HG02798 (cell line): ENCODE results near the gene LYVE1.

ENCODE experiments used
- ATAC-seq: cut with Tn5 transposase; IDR thresholded peaks from one replicate; pipeline ENCODE4 v1.9.1; 2021; ENCODE audit warnings: mild to moderate bottlenecking; ENCODE audit not compliant: unreplicated experiment, poor library complexity

LYVE1 gene

DNA sequence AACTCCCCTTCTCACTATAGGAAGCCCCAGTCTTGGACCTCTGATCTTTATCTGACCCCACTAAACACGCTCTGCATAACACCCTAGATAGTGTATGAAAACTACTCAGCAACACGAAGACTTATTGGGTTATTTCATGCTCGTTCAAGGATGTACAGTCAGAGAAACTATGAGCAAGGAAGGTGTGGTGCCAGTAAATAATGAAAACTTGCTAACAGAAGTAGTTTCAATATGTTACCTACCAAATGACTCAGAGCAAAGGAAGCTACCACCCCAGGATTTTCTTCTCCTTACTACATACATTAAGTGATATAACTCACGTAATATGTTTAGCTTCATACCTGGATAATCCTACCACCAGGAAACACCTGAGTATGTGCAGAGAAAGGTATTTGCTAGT is 25.9 kb upstream of the LYVE1 start:
- no peak for ATAC-seq

DNA sequence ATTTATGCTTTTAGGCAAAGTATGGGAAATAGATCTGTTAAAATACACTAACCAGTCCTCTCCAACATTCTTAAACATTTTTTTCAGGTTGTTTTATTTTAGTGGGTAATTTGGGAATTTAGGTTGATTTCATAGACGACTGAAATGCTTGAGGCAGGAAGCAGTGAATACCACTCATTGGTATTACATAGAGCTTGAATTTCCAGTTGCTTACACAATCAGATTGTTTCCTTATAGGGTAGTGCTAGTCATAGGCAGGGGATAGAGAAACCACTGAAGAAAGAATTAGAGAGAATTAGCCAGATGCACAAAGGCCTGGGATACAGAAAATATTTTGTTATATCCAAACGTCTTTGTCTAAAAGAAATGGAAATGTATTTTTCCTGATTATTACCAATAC is 23.9 kb upstream of the LYVE1 start:
- no peak for ATAC-seq

DNA sequence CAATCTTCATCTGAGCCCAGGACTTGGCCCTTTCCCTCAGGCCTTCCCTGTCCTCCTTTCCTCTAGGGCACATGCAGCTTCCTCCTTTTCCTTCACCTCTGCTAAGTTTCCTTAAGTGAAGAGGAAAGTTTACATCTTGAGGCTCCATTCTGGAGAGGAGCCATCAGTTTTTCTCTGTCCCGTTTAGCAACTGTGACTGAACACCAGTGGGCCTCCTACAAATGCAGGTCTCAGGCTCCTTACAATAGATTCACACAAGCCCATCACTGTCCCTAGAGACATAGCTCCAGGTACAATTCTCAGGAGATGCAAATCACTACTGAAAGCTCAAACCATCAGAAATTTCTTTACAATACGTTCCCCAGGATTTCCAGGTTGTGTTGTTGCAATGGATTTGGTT is 23.3 kb upstream of the LYVE1 start:
- no peak for ATAC-seq

DNA sequence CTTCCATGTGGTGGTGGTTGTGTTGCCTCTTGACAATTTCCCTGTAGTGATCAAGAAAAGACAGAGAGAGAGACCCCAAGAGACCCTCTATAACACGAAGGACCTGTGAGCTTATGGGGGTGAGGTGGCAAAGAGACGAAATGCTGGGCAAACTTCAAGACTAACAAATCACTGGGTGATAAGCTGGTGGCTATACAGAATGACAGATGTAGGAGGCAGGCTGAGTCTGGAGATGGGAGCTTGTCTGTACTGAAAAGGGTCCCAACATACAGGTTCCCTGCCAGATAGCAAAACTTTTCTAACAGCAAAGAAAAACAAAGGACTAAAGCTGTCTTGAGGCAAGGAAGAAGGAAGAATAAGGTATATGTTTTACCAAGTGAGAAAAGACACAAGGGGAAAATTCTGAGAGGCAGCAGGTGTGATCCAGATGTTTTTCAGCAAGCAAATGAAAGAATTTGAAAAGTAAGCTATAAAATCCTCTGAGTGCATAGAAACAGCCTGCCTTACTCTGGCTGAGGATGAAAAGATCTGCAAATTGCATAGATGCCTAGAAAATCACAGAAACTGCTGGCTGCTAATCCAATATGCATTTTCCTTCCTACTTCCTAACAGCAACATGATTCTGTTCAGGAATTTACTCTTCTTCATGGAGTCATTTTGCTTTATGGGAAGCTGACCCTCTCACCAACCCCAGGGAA is 21.9 kb upstream of the LYVE1 start:
- ATAC-seq, result no peak

DNA sequence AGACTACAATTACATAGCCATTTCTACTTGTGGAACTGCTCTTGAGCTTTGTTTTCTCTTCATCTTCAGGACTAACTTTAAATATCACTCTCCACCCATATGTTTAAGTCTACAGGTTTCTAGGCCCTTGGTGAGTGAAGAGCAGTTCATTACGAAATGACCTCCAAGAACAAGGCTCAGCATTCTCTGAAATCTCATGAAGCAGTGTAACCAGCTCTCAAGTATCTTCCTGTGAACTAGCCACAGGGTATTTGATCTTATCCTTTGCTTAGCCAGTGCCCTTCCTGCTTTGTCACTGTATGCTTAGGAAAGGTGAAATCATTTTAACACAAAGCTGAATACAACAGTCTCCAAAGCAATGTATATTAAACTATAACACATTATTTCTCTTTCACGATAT is 20.4 kb upstream of the LYVE1 start:
- no peak for ATAC-seq

DNA sequence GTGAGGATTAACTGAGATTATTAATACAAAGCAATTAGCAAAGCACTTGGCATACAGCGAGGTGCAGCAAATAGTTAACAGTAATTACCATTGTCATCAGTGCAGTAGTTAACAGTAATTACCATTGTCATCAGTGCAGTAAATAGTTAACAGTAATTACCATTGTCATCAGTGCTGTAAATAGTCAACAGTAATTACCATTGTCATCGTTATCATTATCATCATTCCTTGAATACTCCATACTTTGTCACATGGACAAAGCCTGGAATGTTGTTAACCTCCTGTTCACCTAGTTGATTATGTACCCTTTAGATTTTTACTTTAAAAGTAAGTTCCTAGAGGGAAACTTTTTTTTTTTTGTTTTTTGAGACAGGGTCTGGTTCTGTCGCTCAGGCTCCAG is 19.5 kb upstream of the LYVE1 start:
- ATAC-seq, result no peak

DNA sequence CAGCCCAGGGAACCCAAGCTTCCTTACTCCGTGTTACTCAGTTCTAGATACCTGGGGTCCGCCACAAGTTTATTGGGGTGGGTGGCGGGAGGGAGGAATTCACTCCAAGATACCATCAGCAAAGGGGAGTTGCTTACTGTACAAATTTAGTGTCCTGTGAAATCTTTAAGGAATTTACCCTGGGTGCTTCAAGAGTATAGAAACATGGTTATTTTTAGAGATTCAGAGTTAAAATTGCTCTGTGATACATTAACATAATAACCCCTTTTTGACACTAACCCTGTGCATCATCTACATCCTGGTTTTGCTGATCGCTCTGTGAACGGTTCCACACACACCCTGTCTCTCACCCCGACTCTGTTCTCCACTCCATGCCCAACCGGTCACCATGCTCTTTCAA is 18.9 kb upstream of the LYVE1 start:
- ATAC-seq, result no peak

DNA sequence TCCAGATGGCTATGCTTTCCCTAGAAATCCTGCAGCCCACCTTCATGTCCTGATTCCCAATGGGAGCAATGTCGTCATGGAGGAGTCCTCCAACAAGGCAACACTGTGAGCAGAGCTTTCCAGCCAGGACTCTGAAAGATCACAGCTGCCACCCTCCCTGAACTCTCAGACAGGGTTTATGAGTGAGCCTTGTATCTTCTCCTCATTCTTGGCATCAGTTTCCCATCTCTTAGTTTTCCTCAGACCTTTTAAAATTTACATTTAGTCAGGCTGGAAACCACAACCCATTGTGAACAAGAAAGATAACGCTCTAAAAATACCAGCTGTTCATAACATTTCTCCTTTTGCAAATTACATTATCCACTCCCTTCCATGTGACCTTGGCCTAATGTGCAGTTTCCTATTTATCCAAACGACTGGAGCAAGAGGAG is 15.6 kb upstream of the LYVE1 start:
- no peak for ATAC-seq

DNA sequence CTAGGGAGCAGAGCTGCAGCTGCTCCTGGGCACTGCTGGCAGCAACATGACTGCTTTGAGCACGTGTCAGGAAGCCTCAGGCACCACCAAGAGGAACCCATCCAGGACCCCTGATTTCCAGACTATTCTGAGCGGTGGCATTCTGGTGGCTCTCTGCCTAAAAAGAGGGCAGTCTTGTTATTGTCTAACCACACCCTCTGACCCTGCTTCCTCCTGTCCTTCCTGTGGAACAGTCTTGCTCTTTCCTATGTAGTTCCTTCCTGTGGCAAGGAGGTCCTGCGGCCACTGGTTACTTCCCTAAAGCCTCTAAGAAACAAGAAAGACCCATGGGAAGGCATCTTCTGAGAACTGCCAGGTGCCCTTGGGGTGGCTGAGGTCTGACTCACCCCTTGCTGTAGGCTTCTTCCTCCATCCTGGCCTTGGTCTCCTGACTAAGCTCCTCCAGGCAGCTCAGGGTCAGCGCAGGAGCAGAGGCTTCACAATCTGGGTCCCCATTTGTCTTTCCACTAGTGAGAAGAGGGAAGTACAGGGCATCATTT is 13.1 kb upstream of the LYVE1 start:
- no peak for ATAC-seq

DNA sequence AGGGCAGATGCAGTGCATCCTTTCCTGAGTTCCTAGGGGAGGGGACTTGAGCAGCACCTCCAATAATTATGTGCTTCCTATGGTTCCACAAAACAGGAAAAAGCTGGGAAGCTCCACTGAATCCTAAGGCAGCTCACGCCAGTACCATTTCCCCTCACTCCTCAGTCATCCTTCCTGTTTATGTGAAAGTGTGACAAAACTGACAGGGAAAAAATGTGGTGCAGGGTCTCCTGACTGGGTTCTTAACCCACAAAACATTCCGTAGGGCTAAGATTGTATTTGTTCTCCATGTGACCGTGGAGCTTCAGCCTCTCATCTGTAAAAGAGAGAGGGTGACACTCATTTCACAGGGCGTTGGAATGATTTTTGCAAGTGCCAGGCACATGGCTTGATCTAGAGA is 12.2 kb upstream of the LYVE1 start:
- no peak for ATAC-seq

DNA sequence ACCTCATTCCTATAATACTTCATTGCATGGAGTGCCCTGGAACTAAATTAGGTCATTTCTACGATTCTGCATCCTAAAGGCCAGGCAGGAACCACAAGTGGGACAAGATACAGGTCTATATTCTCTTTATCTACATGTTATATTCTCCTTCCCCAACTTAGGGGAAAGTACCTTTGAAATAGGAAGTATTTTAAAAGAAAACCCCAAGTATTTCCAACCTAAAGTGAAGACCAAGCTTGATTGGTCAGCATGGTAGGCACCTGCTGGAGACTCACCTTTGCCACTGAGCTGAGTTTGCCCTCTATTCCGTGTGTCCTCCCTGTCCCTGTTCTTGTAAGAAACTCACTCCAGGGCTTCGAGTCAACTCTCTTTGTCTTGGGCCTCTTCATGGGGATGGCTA is 11.2 kb upstream of the LYVE1 start:
- no peak for ATAC-seq

DNA sequence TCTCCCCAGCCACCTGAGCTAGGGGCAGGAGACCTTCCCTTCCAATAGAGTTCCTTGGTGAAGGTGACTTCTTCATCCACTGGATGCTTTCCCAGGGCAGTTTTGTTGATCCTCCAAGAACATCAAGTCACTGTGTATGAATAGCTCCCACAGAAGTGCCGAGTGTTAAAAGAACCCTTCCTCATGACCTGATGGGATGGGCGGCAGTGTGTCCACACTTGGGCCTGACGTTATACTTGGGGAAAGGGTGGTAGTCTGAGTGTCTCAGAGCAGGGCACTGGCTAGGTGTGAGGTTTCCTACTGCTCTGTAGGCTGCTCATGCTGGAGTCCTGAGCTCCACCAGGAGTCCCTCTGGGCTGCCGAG is 7.6 kb upstream of the LYVE1 start:
- ATAC-seq, result no peak

DNA sequence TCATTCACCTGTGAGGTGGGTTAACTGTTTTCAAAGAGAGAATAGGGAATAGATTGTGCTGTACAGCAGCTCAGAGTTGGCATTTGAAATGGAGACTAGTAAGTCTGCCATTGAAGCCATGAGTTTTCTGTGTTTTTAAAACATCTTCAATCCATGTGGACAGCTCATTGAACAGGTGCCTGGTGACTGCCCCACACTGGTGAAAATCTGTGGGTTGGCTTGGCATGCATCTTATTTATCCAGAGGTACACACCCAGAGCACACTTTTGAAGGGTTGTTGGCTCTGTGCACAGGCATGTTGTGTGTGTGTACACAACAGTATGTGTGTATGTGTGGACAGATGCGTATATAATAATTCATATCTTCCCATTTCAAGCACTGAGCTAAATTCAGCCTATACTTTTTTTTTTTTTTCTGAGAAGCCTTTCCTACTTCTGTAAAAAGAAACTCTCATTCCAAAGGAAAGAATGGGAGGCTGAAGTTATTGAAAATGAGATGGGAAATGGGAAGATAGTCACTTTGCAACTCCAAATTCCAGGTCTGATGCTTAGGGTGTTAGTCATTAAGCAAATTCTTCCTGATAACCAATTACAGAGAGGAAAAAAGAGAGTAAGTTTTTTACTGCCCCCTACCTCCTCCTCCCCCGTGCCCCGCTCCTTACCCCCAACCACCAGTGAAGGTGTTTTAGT is 7.0 kb upstream of the LYVE1 start:
- no peak for ATAC-seq

DNA sequence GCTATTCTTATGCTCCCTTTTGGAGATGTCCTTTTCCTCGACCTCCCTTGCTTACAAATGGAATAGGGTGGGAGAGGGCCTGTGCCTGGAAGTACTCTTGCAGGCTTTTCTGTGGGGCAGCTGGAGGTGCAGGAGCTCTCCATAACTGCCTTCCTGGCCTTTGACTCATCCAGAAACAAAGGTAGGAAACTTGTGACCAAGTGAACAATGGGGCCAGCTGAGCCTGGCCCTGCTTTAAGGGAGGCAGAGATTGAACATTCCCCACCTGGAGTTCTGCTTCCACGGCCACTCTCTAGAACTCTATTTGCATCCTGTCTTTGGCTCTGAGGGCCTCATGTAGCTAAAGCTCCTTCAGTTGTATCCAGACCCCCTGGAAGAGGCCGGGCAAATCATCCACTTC is 5.1 kb upstream of the LYVE1 start:
- no peak for ATAC-seq

DNA sequence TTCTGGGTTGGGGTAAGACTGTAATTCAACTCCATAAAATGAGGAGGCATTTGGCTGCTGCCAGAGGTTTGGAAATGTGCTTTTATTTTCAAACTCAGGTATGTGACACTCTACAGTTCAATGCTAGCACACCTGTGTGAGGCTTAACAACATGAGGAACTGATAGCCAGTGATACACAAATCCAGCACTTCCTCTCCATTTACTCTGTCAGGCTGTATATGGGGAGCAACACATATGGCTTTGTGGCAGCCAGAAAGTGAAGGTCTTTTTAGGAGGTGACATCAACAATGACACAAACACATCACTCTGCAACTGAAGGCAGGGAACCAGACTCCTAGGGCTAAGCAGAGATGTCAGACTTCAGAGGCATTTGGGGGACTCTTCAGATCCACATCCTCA is 4.6 kb upstream of the LYVE1 start:
- ATAC-seq, result no peak

DNA sequence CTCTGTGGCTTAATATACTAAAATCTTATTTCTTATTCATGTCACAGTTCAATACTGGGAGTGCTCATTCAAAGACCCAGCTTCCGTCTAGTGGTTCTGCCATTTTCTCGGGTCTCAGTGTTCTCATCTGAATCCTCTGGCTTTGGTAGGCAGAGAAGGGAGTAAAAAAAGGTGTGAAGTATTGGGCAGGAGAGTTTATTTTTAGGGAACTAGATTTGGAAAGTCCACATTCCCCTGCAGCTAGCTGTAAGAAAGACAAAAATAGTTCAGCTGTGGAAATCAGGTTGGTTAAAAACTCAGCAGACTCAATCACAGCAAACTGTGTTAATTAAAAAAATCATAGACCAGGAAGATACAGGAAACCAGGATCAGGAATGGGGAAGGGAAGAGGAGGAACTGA is 4.1 kb upstream of the LYVE1 start:
- no peak for ATAC-seq

DNA sequence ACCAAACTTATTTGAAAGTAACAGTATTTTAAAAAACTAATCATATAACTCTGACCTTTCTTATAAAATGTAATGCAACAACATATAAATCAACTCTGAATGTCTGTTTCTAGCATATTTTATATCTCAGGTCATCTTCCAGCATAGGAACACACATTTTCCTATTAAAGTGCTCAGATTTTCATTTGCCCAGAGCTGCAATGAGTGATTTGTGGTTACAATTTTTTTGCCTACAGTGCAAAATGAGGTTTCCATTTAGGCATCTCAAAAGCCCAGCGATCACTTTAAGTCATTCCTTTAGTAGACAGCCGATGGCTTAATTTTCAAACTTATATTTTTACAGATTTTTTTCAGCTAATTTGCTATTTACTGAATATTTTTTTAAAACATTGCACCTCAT is 1.0 kb downstream of the LYVE1 start:
- ATAC-seq, result no peak

DNA sequence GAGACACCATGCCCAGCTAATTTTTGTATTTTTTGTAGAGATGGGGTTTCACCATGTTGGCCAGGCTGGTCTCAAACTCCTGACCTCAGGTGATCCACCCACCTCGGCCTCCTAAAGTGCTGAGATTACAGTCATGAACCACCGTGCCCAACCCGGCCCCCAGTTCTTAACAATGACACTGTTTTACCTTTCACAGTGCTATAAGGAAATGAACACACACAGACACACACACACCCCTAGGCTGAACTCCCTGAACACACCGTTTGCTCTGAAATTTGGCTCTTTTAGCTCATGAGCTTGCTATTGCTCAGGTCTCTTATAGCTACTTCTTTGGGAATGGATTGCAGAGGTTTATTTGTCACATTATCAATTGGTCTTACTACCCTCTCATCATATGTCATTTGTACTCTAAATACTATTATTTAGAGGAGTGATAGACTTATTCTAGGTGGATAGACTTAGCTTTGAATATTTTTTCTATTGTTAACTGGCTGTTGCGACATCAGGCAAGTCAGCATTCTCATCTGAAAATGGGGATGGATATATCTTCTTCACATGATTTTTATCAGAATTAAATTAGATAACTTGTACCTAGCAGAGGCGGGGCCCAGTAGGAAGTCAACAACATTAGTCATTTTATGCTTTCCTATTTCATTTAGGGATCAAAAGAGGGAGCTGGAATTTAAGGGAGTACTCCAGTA is 2.1 kb downstream of the LYVE1 start:
- ATAC-seq, result no peak

DNA sequence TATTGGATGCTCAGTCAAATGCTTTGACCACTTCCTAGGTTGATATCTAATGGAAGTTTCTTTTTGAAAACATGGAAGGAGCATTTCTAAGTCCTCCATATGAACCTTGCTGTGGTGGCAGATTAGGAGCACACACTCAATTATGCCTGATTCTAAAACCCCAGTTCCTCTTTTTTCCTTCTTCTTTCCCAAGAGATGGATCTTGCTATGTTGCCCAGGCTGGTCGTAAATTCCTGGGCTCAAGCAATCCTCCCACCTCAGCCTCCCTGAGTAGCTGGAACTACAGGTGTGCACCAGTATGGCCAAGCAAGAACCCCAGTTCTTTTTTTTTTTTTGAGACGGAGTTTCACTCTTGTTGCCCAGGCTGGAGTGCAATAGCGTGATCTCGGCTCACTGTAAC is 3.0 kb downstream of the LYVE1 start:
- no peak for ATAC-seq

DNA sequence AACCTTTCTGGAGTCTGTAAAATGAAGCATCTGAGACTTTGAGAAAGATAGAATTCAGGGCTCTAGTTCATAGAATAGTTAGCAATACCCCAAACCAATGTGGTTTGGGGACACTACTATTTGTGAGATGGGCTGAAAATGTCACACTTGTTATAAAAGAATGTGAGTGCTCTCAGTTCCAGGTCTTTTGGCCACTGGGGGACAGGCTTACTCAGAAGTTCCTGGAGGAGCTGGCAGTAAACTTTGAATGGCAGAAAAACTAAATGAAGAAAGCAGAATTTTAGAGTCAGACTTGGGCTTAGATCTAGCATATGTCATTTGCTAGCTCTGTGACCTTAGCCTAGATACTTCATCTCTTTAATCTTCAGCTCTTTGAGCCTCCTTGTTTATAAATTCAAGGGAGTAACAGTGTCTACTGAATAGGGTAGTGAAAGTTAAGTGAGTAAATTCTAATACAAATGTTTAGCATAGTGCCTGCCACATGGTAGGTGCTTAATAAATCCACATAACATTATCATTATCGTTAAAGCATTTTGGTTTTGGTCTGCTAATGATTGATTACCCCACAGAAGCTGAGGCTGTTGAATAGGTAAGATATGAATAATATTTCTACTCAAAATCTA is 3.7 kb downstream of the LYVE1 start:
- no peak for ATAC-seq

DNA sequence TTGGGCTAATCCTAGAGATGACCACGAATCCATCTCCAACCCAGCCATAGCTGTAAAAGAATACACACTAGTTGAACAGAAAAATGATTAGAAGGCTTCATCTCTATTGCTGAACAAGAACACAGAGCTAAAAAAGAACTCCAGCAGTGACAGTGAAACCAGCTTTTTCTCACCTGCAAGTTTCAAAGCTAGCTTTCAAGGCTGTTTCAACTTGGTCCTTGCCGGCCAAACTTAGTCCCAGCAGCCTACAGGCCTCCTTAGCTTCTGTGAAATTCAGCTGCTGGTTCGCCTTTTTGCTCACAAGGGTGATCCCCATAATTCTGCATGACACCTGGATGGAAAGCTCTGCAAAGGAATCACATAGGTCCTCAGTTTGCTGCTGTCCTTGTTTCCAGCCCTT is 4.4 kb downstream of the LYVE1 start:
- ATAC-seq, result no peak
